Hepatocyte (in vitro differentiated cells): ENCODE data around the gene APPL2.

Experiments used
- CTCF ChIP-seq: fragments of 200-600 bp; sonication (generic); IDR thresholded peaks from 2 replicates; pipeline ENCODE4 v1.5.1; 2016; ENCODE audit warnings: antibody characterized with exemption, mild to moderate bottlenecking; ENCODE audit not compliant: poor library complexity
- EZH2 ChIP-seq: fragments of 200-600 bp; sonication (generic); IDR thresholded peaks from 2 replicates; pipeline ENCODE4 v1.6.1; 2016; ENCODE audit warnings: antibody characterized with exemption, mild to moderate bottlenecking, borderline replicate concordance

GRCh38 chr12:105171691-105172436 is 64.1 kb downstream of the APPL2 start:
- TF ChIP-seq EZH2 = no peak
- TF ChIP-seq CTCF = no peak
